H1 (cell line): ENCODE data around the gene SLC3A2. TPM values are rescaled to one million over a fixed set of nuclear protein-coding genes. Genes with fewer than 3 reads are reported as not detected.

Source experiments
- CTCF ChIA-PET: fragments of 300-600 bp; sonication (Branson Sonifier 250); formaldehyde crosslinking; loops from one replicate; lab custom pipeline; 2021; ENCODE audit not compliant: partially characterized antibody; lab: Charles Lee
- POLR2A ChIA-PET: fragments of 300-600 bp; sonication (Branson Sonifier 250); formaldehyde crosslinking; loops from one replicate; lab custom pipeline; 2021; ENCODE audit warnings: inconsistent platforms; ENCODE audit not compliant: partially characterized antibody; lab: Charles Lee
- DNase-seq, 2 experiments: peaks; one replicate each; pipeline versions ENCODE4 v3.0.0 to v3.0.0-alpha.2; 2010 to 2022; ENCODE audit warnings: low spot score in 2 of 2, low read depth in 1 of 2, mixed read lengths in 1 of 2
- FAIRE-seq: peaks from 2 replicates; lab custom pipeline; 2011; peaks lifted over from hg19 to GRCh38; lab: Jason Lieb, UNC
- H2AFZ ChIP-seq: 2 replicates; pipeline ENCODE4 v1.8.1; 2012; ENCODE audit warnings: low read length, inconsistent platforms
- H2AK5ac ChIP-seq: 2 replicates; pipeline ENCODE4 v1.6.1; 2013; ENCODE audit warnings: low read depth, low read length
- H2BK120ac ChIP-seq: replicated peaks from 2 replicates; pipeline ENCODE3; 2013; ENCODE audit warnings: low read depth, low read length, inconsistent platforms
- H2BK12ac ChIP-seq: 2 replicates; pipeline ENCODE4 v1.6.1; 2013; ENCODE audit warnings: low read depth, low read length
- H2BK15ac ChIP-seq: 2 replicates; pipeline ENCODE4 v1.6.1; 2013; ENCODE audit warnings: low read length
- H2BK20ac ChIP-seq: 2 replicates; pipeline ENCODE4 v1.6.1; 2013; ENCODE audit warnings: low read length
- H2BK5ac ChIP-seq: 2 replicates; pipeline ENCODE4 v1.6.1; 2013; ENCODE audit warnings: low read depth, low read length
- H3K14ac ChIP-seq: 2 replicates; pipeline ENCODE4 v1.6.1; 2013; ENCODE audit warnings: inconsistent platforms; ENCODE audit not compliant: insufficient read length
- H3K18ac ChIP-seq: 2 replicates; pipeline ENCODE4 v1.6.1; 2013; ENCODE audit warnings: low read length; ENCODE audit errors: extremely low read depth
- H3K23ac ChIP-seq: 2 replicates; pipeline ENCODE4 v1.6.1; 2013; ENCODE audit warnings: inconsistent platforms; ENCODE audit not compliant: insufficient read length
- H3K23me2 ChIP-seq: 2 replicates; pipeline ENCODE4 v1.6.1; 2013; ENCODE audit warnings: low read depth, low read length
- H3K27ac ChIP-seq: 2 replicates; pipeline ENCODE4 v1.6.1; 2011; ENCODE audit warnings: low read depth, low read length, inconsistent platforms
- H3K27me3 ChIP-seq, 4 experiments: replicated peaks in 1 of 4; 1 replicate in 1 of 4; 2 replicates in 3 of 4; pipeline versions ENCODE4 v1.6.1 to v1.8.1; 2011 to 2013; ENCODE audit warnings: low read length in 3 of 4, mild to moderate bottlenecking in 3 of 4, inconsistent platforms in 2 of 4, mixed read lengths in 2 of 4, moderate library complexity in 1 of 4; ENCODE audit not compliant: control insufficient read depth in 3 of 4, insufficient read depth in 3 of 4; ENCODE audit errors: extremely low read depth in 1 of 4
- H3K36me3 ChIP-seq, 4 experiments: 2 replicates each; pipeline versions ENCODE4 v1.6.1 to v1.8.1; 2011 to 2013; ENCODE audit warnings: mild to moderate bottlenecking in 4 of 4, low read length in 3 of 4, moderate library complexity in 2 of 4, control low read depth in 1 of 4, inconsistent platforms in 1 of 4; ENCODE audit not compliant: insufficient read depth in 4 of 4, control insufficient read depth in 2 of 4
- H3K4ac ChIP-seq: replicated peaks from 2 replicates; pipeline ENCODE3; 2013; ENCODE audit warnings: low read length, low read depth, mixed read lengths, inconsistent platforms; ENCODE audit not compliant: insufficient read length
- H3K4me1 ChIP-seq, 4 experiments: replicated peaks in 1 of 4; 1 replicate in 1 of 4; 2 replicates in 3 of 4; pipeline versions ENCODE4 v1.6.1 to v1.8.1; 2011 to 2013; ENCODE audit warnings: low read length in 3 of 4, inconsistent platforms in 2 of 4, mixed read lengths in 1 of 4; ENCODE audit not compliant: insufficient read depth in 4 of 4, control insufficient read depth in 3 of 4
- H3K4me2 ChIP-seq, 2 experiments: 2 replicates each; pipeline versions ENCODE4 v1.6.1 to v1.8.1; 2011 to 2013; ENCODE audit warnings: low read depth in 2 of 2, low read length in 2 of 2, control low read depth in 1 of 2, inconsistent platforms in 1 of 2, mild to moderate bottlenecking in 1 of 2; ENCODE audit not compliant: insufficient read depth in 1 of 2
- H3K4me3 ChIP-seq, 4 experiments: fragments of 200-600, 300-600 bp in 1 of 4; sonication (generic), shearing (Covaris generic), sonication (Bioruptor Twin) in 1 of 4; 2 replicates each; pipeline versions ENCODE4 v1.5.1 to v1.8.1; 2011 to 2016; ENCODE audit warnings: low read length in 4 of 4, low read depth in 3 of 4, control low read depth in 2 of 4, inconsistent platforms in 2 of 4, mild to moderate bottlenecking in 2 of 4, mixed read lengths in 1 of 4, moderate library complexity in 1 of 4; ENCODE audit not compliant: insufficient read depth in 2 of 4; ENCODE audit errors: extremely low read depth in 1 of 4
- H3K56ac ChIP-seq: replicated peaks from 2 replicates; pipeline ENCODE3; 2013; ENCODE audit warnings: low read depth, mild to moderate bottlenecking, mixed read lengths, low read length, inconsistent platforms; ENCODE audit not compliant: insufficient read length
- H3K79me1 ChIP-seq: 2 replicates; pipeline ENCODE4 v1.6.1; 2013; ENCODE audit warnings: low read depth, low read length, control low read depth
- H3K79me2 ChIP-seq, 2 experiments: 2 replicates each; pipeline versions ENCODE4 v1.6.1 to v1.8.1; 2012 to 2013; ENCODE audit warnings: low read length in 2 of 2, mild to moderate bottlenecking in 2 of 2, inconsistent platforms in 1 of 2; ENCODE audit not compliant: insufficient read depth in 2 of 2, control insufficient read depth in 1 of 2
- H3K9ac ChIP-seq, 4 experiments: replicated peaks in 1 of 4; 1 replicate in 1 of 4; 2 replicates in 3 of 4; pipeline versions ENCODE4 v1.6.1 to v1.8.1; 2011 to 2013; ENCODE audit warnings: low read depth in 3 of 4, low read length in 3 of 4, control low read depth in 2 of 4, mild to moderate bottlenecking in 2 of 4, moderate library complexity in 2 of 4, inconsistent platforms in 1 of 4; ENCODE audit errors: extremely low read depth in 1 of 4
- H3K9me3 ChIP-seq, 2 experiments: 2 replicates each; pipeline versions ENCODE4 v1.6.1 to v1.8.1; 2012 to 2013; ENCODE audit warnings: mild to moderate bottlenecking in 2 of 2, moderate library complexity in 2 of 2, control low read depth in 1 of 2, inconsistent platforms in 1 of 2, low read depth in 1 of 2, low read length in 1 of 2, mixed read lengths in 1 of 2; ENCODE audit not compliant: insufficient read depth in 2 of 2
- H4K20me1 ChIP-seq, 2 experiments: replicated peaks in 1 of 2; 2 replicates each; pipeline versions ENCODE3 to v1.8.1; 2011 to 2013; ENCODE audit warnings: inconsistent platforms in 2 of 2, low read length in 2 of 2, mild to moderate bottlenecking in 1 of 2; ENCODE audit not compliant: insufficient read depth in 2 of 2, control insufficient read depth in 1 of 2
- H4K5ac ChIP-seq: 2 replicates; pipeline ENCODE4 v1.6.1; 2013; ENCODE audit warnings: low read length, low read depth, mixed read lengths, inconsistent platforms; ENCODE audit not compliant: insufficient read length
- H4K8ac ChIP-seq: 2 replicates; pipeline ENCODE4 v1.8.0; 2013; ENCODE audit warnings: mild to moderate bottlenecking, moderate library complexity, low read length, inconsistent platforms; ENCODE audit not compliant: insufficient read depth; ENCODE audit errors: extremely low read depth
- H4K91ac ChIP-seq: replicated peaks from 2 replicates; pipeline ENCODE3; 2013; ENCODE audit warnings: low read length, mixed read lengths, inconsistent platforms; ENCODE audit not compliant: insufficient read length
- CREB1 ChIP-seq: IDR thresholded peaks from 2 replicates; pipeline ENCODE4 v1.6.1; 2012; ENCODE audit warnings: inconsistent platforms
- CTBP2 ChIP-seq: IDR thresholded peaks from 2 replicates; pipeline ENCODE4 v1.7.0; 2011; ENCODE audit warnings: borderline replicate concordance, mild to moderate bottlenecking, moderate library complexity, mixed read lengths, low read length; ENCODE audit not compliant: insufficient read depth, insufficient read length
- POLR2A ChIP-seq, 2 experiments: IDR thresholded peaks; 1 replicate in 1 of 2; 2 replicates in 1 of 2; pipeline ENCODE4 v1.6.1; 2011; ENCODE audit warnings: low read depth in 2 of 2, low read length in 2 of 2, mild to moderate bottlenecking in 2 of 2; ENCODE audit errors: control extremely low read depth in 1 of 2
- RBBP5 ChIP-seq: IDR thresholded peaks from 2 replicates; pipeline ENCODE4 v1.7.1; 2012; ENCODE audit warnings: low read depth, mild to moderate bottlenecking, inconsistent platforms, low read length, moderate library complexity, borderline replicate concordance
- SAP30 ChIP-seq: fragments of 300-600 bp; sonication (generic); IDR thresholded peaks from 2 replicates; pipeline ENCODE4 v1.7.1; 2012; ENCODE audit warnings: low read length, moderate library complexity, mild to moderate bottlenecking, inconsistent platforms; ENCODE audit not compliant: insufficient read depth, insufficient replicate concordance
- SP1 ChIP-seq: IDR thresholded peaks from 2 replicates; pipeline ENCODE4 v1.6.1; 2011; ENCODE audit warnings: low read depth, low read length
- SP4 ChIP-seq: IDR thresholded peaks from 2 replicates; pipeline ENCODE4 v1.6.1; 2012; ENCODE audit warnings: low read length, inconsistent platforms
- WGBS, 2 experiments: shearing (Covaris generic) in 1 of 2; methylation state at CpG; one replicate each; pipeline versions ENCODE4 v1.1.6 to v1.1.7; 2013 to 2015; ENCODE audit warnings: low lambda C conversion rate in 2 of 2, mixed read lengths in 2 of 2, inconsistent platforms in 1 of 2, low coverage in 1 of 2, missing lambda C conversion rate in 1 of 2; ENCODE audit not compliant: insufficient replicate concordance in 2 of 2, insufficient coverage in 1 of 2, insufficient read length in 1 of 2; ENCODE audit errors: extremely low coverage in 1 of 2, missing lambda C conversion rate in 1 of 2; 5-methylcytosine and 5-hydroxymethylcytosine counted together
- polyA plus RNA-seq, 7 experiments: library from polyadenylated mRNA; depleted of rRNA in 3 of 7; stranded (reverse) in 5 of 7; unstranded in 2 of 7; fragments of >200 nt in 5 of 7; fragments of 200-250 nt in 2 of 7; gene quantifications; 1 replicate in 5 of 7; 2 replicates in 1 of 7; 4 replicates in 1 of 7; pipeline versions ENCODE4 v1.2.1 to v1.2.3, GENCODE V29; 2011 to 2013; ENCODE audit warnings: missing spikeins in 2 of 7, mixed read lengths in 2 of 7
- total RNA-seq: library from RNA; stranded (reverse); fragmentation: NEBNext Ultra II Directional; extraction: Animal tissue kit (Norgen Biotek cat#: 25700); gene quantifications from 2 replicates; pipeline ENCODE4 v1.2.1, GENCODE V29; 2021

The SLC3A2 gene
- total and polyA plus RNA-seq, 2 of the 8 experiments (the other 6 are each of a cell fraction or from before 2014, with no cell fraction given): 410 to 435 TPM

GRCh38 chr11:62835336-62835735, 45.4 kb upstream of the SLC3A2 start:
- peaks cover 7% of the 10 kb centered on the region; the same call in 1 of the 2 replicates for H3K79me1 ChIP-seq
- no peak overlapping the region for H2BK120ac ChIP-seq
- H4K8ac ChIP-seq: no peak overlapping the region
- H3K9me3 ChIP-seq: no peaks in the 10 kb centered on the region
- no peak overlapping the region for H4K91ac ChIP-seq
- H4K5ac ChIP-seq: no peak overlapping the region
- no peak overlapping the region for H3K4me2 ChIP-seq
- H3K9ac ChIP-seq: no peak overlapping the region
- H3K27me3 ChIP-seq: no peaks in the 10 kb centered on the region
- POLR2A ChIA-PET: interaction anchor here (1.0 to 13.8 kb wide), 13 partner anchors 11 to 100 kb away, joined by 3 to 398 read pairs (median 5); partner anchors contain the start of genes NXF1, SLC3A2 and ZBTB3
- peaks cover 16% of the 10 kb centered on the region for H3K23me2 ChIP-seq
- no peak overlapping the region for H2BK5ac ChIP-seq
- H3K79me2 ChIP-seq: peaks cover 3 to 31% of the 10 kb centered on the region in 2 experiments; a peak in 3 of 4 replicates
- peaks cover 21 to 37% (median 30%) of the 10 kb centered on the region in 4 experiments for H3K36me3 ChIP-seq
- no peak overlapping the region for H2BK20ac ChIP-seq
- peaks cover 3 to 13% of the 10 kb centered on the region in 2 experiments for H4K20me1 ChIP-seq
- DNase-seq (no peak), FAIRE-seq (no peak)
- peaks cover 0 to 14% (median 2%) of the 10 kb centered on the region in 4 experiments; a peak in 2 of 7 replicates for H3K4me1 ChIP-seq
- H2AK5ac ChIP-seq: no peak overlapping the region
- no peak overlapping the region for H3K4me3 ChIP-seq
- no peak overlapping the region for H3K14ac ChIP-seq
- WGBS, 2 experiments: 93% methylated on average over 8 of the region's 8 CpGs; no CpG with 5 or more reads in 1 of the 2 experiments
- no peak overlapping the region for H2BK15ac ChIP-seq
- no peak overlapping the region for H3K23ac ChIP-seq
- CTCF ChIA-PET: interaction anchor here (1.3 to 3.2 kb wide), 3 partner anchors 28 to 49 kb away, joined by 3 to 12 read pairs (median 6); no protein-coding TSS in a partner anchor
- H3K56ac ChIP-seq: no peak overlapping the region
- H3K18ac ChIP-seq: no peak overlapping the region
- no peak overlapping the region for H2BK12ac ChIP-seq
- TF ChIP-seq RBBP5: no peak
- peak in 1 of 2 experiments; percentile 45; a peak in 1 of 3 replicates for TF ChIP-seq POLR2A (IDR thresholded peaks at IDR 0.05; ENCODE audit: control extremely low read depth in 1 of 2, low read depth in 2 of 2, low read length in 2 of 2)
- TF ChIP-seq SP4: no peak
- no peak for TF ChIP-seq CTBP2
- no peak for TF ChIP-seq CREB1
- TF ChIP-seq SP1: no peak
- TF ChIP-seq SAP30: no peak
- H2AFZ ChIP-seq: no peak overlapping the region
- no peak overlapping the region for H3K27ac ChIP-seq
- no peak overlapping the region for H3K4ac ChIP-seq
